ENCODE results near the gene ATXN3. TPM values are rescaled to one million over a fixed set of nuclear protein-coding genes. Genes with fewer than 3 reads are reported as not detected.

Gene ATXN3
- total RNA-seq, 1 donor from 2014 or later: 16.6 TPM

GRCh38 chr14:92010644-92011043 is 95.7 kb downstream of the ATXN3 start:
- no peak for DNase-seq (ENCODE audit: extremely low read depth, low read depth, low spot score)

DNA sequence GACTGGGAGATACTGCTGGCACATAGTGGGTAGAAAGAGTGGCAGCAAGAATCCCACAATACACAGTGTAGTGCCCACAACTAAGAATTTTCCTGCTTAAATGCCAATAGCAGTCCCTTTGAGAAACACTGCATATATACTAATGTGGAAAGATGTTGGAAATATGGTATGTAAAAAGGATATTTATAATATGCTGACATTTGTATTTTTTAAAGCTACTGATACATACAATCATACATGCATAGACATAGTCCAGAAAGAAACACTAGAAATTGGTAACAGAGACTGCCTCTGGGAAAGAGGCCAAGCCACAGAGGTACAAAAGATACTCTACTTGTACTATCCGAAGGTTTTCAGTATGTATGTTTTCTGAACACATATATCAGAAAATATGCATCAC is 96.8 kb downstream of the ATXN3 start:
- DNase-seq (ENCODE audit: extremely low read depth, low read depth, low spot score): no peak

Other genes starting within 250 kb of the ATXN3 start
- gene TC2N, start 239.0 kb downstream of the ATXN3 start, total RNA-seq: 0.29 and 0.53 TPM in 2 replicates
- gene FBLN5, start 158.9 kb downstream of the ATXN3 start, total RNA-seq: 1.1 and 5.7 TPM in 2 replicates
- 19.6 and 23.0 TPM in 2 replicates for gene TRIP11, start 66.5 kb downstream of the ATXN3 start, total RNA-seq
- gene NDUFB1, start 15.1 kb upstream of the ATXN3 start, total RNA-seq: 312 and 378 TPM in 2 replicates
- 33.6 and 39.4 TPM in 2 replicates for gene CPSF2, start 15.4 kb upstream of the ATXN3 start, total RNA-seq
- 0.15 and 0.18 TPM in 2 replicates for gene SLC24A4, start 216.6 kb upstream of the ATXN3 start, total RNA-seq